ENCODE results near the gene EVL.

Gene EVL

DNA sequence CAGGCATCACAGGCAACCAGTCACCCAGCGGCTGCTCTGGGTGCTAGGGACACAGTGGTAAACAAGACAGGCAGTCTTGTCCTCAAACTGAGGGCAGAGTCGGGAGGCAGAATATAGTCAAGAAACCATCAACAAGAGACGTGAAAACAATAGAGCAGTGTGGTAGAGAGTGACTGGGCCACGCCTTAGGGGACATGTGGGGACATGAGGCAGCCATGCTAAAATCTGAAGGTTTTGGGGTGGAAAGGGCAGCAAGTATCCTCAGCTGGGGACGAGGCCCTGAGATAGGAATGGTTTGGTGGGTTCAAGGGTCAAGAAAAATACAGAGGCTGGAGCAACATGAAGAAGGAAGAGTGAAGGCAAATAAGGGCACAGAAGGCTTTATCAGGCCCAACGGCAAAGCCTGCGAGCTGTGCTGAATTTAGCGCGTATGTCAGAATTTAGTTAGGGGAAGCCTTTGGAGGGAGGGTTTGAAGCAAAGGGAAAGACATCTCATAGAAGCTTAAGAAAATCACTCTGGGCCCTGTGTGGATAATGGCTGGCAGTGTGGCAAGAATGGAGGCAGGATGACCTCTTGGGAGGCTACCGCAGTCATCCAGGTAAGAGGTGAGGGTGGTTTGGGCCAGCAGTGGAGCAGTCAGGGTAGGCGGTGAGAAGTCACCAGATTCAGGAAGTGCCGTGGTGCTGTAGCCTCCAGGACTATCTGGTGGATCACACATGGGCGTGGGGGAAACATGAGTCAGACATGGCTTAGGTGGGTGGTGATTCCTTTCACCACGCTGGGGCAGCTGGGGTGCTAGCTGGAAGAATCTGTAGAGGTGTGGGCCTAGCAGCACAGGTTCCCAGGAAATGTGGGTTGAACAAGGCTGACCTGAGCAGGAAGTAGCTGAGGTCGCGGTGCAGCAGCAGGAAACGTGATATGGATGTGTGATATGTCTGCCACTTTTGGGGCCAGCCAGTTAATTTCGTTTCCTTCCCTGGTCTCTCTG is 3.0 kb downstream of the EVL start:
- no peak overlapping the region for H3K27ac ChIP-seq
- TF ChIP-seq, protein P1, sequence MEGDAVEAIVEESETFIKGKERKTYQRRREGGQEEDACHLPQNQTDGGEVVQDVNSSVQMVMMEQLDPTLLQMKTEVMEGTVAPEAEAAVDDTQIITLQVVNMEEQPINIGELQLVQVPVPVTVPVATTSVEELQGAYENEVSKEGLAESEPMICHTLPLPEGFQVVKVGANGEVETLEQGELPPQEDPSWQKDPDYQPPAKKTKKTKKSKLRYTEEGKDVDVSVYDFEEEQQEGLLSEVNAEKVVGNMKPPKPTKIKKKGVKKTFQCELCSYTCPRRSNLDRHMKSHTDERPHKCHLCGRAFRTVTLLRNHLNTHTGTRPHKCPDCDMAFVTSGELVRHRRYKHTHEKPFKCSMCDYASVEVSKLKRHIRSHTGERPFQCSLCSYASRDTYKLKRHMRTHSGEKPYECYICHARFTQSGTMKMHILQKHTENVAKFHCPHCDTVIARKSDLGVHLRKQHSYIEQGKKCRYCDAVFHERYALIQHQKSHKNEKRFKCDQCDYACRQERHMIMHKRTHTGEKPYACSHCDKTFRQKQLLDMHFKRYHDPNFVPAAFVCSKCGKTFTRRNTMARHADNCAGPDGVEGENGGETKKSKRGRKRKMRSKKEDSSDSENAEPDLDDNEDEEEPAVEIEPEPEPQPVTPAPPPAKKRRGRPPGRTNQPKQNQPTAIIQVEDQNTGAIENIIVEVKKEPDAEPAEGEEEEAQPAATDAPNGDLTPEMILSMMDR (conservative IDR thresholded peaks at IDR 0.05) = no peak
- no peak for TF ChIP-seq ZFX (IDR thresholded peaks at IDR 0.05)

DNA sequence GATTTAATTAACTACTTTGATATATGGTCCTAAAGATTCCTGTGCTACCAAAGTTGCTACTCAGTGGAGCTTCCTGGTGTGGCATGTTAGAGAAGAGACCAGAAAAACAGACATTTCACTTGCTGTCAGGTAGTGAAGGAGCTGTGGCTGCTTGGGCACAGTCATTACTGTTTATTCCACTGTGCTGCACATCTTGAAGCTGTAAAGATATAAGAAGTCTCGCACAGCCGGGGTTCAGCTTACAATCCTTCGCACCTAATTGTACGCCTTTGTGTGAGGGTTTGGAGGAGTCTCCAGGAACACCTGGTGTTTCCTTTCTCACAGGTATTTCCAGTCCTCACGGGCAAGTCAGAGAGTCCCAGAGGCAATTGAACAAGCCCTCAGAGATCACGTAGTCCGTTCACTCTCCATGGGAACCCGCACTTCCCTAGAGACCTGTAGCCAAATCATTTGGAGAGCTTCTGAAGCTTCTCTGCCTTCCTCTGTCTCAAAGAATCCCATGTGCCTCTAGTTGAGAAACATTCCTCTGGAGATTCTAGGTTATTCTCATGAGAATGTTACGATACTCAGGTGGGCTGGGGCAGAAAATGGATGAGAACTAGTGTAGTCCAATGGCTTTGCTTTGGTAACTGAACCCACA is 4.1 kb downstream of the EVL start:
- no peak overlapping the region for H3K27ac ChIP-seq
- TF ChIP-seq ZFX (IDR thresholded peaks at IDR 0.05) = no peak
- TF ChIP-seq, protein P1 (conservative IDR thresholded peaks at IDR 0.05) = no peak

GRCh38 chr14:100070310-100070709 is 5.1 kb downstream of the EVL start:
- TF ChIP-seq, protein P1 (conservative IDR thresholded peaks at IDR 0.05) = no peak
- TF ChIP-seq ZFX (IDR thresholded peaks at IDR 0.05) = no peak
- H3K27ac ChIP-seq = no peak overlapping the region

DNA sequence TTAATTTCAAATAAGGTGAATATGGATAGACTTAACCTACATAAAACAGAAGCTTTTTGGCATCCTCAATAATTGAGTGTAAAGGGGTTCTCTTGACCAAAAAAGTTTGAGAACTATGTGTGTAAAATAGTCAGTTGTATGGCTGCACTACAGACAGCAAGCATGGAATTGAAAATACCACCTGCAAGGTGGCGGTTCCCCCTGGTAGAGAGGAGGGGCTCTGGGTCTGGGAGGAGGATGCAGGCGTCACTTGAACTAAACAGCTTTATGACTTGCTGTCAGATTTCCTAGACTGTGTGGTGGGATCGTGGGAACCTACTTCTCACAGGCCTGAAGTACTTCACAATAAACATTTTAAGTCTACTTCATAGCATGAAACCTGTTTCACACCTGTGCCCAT is 6.3 kb downstream of the EVL start:
- H3K27ac ChIP-seq = no peak overlapping the region

GRCh38 chr14:100072783-100073346 is 7.6 kb downstream of the EVL start:
- no peak for TF ChIP-seq ZFX (IDR thresholded peaks at IDR 0.05)
- TF ChIP-seq, protein P1 (conservative IDR thresholded peaks at IDR 0.05) = no peak
- H3K27ac ChIP-seq = no peak overlapping the region

More for the DNA sequence above, 6.3 kb downstream of the EVL start:
- TF ChIP-seq, protein P1 (conservative IDR thresholded peaks at IDR 0.05) = no peak
- no peak for TF ChIP-seq ZFX (IDR thresholded peaks at IDR 0.05)

GRCh38 chr14:100073576-100074430 is 8.6 kb downstream of the EVL start:
- no peak overlapping the region for H3K27ac ChIP-seq
- TF ChIP-seq ZFX (IDR thresholded peaks at IDR 0.05) = no peak
- TF ChIP-seq, protein P1 (conservative IDR thresholded peaks at IDR 0.05) = no peak

Measured in C4-2B (cell line).